ENCODE data around the gene SEMA6A. TPM values are rescaled to one million over a fixed set of nuclear protein-coding genes. Genes with fewer than 3 reads are reported as not detected.

SEMA6A gene
- polyA plus RNA-seq, 1 of the 3 experiments (the other 2 are of a cell fraction): 0.18 TPM

- WGBS (ENCODE audit: low lambda C conversion rate): 70% methylated on average over 1 of the region's 1 CpG
- Histone ChIP-seq H3K9me2 (no peaks in the 10 kb centered on the region), H3F3A (replicated peaks; ENCODE audit: insufficient read depth) (no peaks in the 10 kb centered on the region), H4K20me1 (ENCODE audit: insufficient read depth) (no peaks in the 10 kb centered on the region), H3K4me1 (ENCODE audit: control insufficient read depth in 1 of 2, insufficient read depth in 2 of 2, low read depth in 1 of 2, low read length in 1 of 2) (peaks cover 0 to 2% of the 10 kb centered on the region in 2 experiments; a peak in 2 of 4 replicates), H3K4me3 (ENCODE audit: low read depth in 2 of 2, low read length in 1 of 2) (no peak overlapping the region), H3K79me2 (ENCODE audit: insufficient read depth) (no peaks in the 10 kb centered on the region), H3K9me3 (no peaks in the 10 kb centered on the region), H3K4me2 (no peak overlapping the region), H2AFZ (ENCODE audit: low read depth) (no peak overlapping the region), H3K9ac (no peak overlapping the region), H3K27ac (ENCODE audit: low read depth in 2 of 2, low read length in 1 of 2) (no peak overlapping the region), H3K36me3 (replicated peaks in 1 of 2; ENCODE audit: control insufficient read depth in 1 of 2, insufficient read depth in 2 of 2, low read length in 1 of 2) (no peaks in the 10 kb centered on the region), H3K27me3 (ENCODE audit: insufficient read depth) (no peaks in the 10 kb centered on the region)
- ChIA-PET CTCF (no interaction called here), POLR2A (interaction anchor here (0.5 kb wide), 1 partner anchor 78 kb away, joined by 3 read pairs; no protein-coding TSS in a partner anchor)
- TF ChIP-seq NFIC (IDR thresholded peaks at IDR 0.05; ENCODE audit: borderline replicate concordance) (peak; percentile 42; the same call in 1 of the 2 replicates), PBX3 (IDR thresholded peaks at IDR 0.05) (peak; percentile 37; the same call in 1 of the 2 replicates), FOXM1 (IDR thresholded peaks at IDR 0.05; ENCODE audit: low read depth) (no peak), EP300 (IDR thresholded peaks at IDR 0.05; ENCODE audit: borderline replicate concordance in 1 of 2, low read depth in 1 of 2, low read length in 1 of 2) (0 out of 4 replicates have a peak, but pooled peaks of 1 of the 2 experiments have one; percentile 14), TCF12 (IDR thresholded peaks at IDR 0.05) (peak; percentile 58), FOSL2 (IDR thresholded peaks at IDR 0.05; ENCODE audit: borderline replicate concordance, low read depth) (peak; percentile 20; the same call in 1 of the 2 replicates)
- DNase-seq: no peak
These were observed 92.2 kb downstream of the SEMA6A start for GRCh38 chr5:116482394-116482793.

- H3K4me1 ChIP-seq (ENCODE audit: control insufficient read depth in 1 of 2, insufficient read depth in 2 of 2, low read depth in 1 of 2, low read length in 1 of 2): peaks cover 0 to 2% of the 10 kb centered on the region in 2 experiments; a peak in 2 of 4 replicates
- H3K27ac ChIP-seq (ENCODE audit: low read depth in 2 of 2, low read length in 1 of 2): no peak overlapping the region
- DNase-seq: no peak
- no peaks in the 10 kb centered on the region for H3F3A ChIP-seq (replicated peaks; ENCODE audit: insufficient read depth)
- POLR2A ChIA-PET: no interaction called here
- H3K4me3 ChIP-seq (ENCODE audit: low read depth in 2 of 2, low read length in 1 of 2): no peak overlapping the region
- H3K79me2 ChIP-seq (ENCODE audit: insufficient read depth): no peaks in the 10 kb centered on the region
- CTCF ChIA-PET: no interaction called here
- no peaks in the 10 kb centered on the region for H4K20me1 ChIP-seq (ENCODE audit: insufficient read depth)
- no peaks in the 10 kb centered on the region for H3K9me3 ChIP-seq
- no peaks in the 10 kb centered on the region for H3K9me2 ChIP-seq
- H3K4me2 ChIP-seq: no peak overlapping the region
- WGBS (ENCODE audit: low lambda C conversion rate): 82% methylated on average over 5 of the region's 5 CpGs
- H2AFZ ChIP-seq (ENCODE audit: low read depth): no peak overlapping the region
- no peaks in the 10 kb centered on the region for H3K27me3 ChIP-seq (ENCODE audit: insufficient read depth)
- H3K36me3 ChIP-seq (replicated peaks in 1 of 2; ENCODE audit: control insufficient read depth in 1 of 2, insufficient read depth in 2 of 2, low read length in 1 of 2): no peaks in the 10 kb centered on the region
- no peak overlapping the region for H3K9ac ChIP-seq
- no peak for TF ChIP-seq CTCF (IDR thresholded peaks at IDR 0.05)
- TF ChIP-seq GABPA (IDR thresholded peaks at IDR 0.05; ENCODE audit: low read depth): no peak
- no peak for TF ChIP-seq TEAD4 (IDR thresholded peaks at IDR 0.05; ENCODE audit: borderline replicate concordance, insufficient read depth)
- TF ChIP-seq EZH2phosphoT487 (IDR thresholded peaks at IDR 0.05; ENCODE audit: borderline replicate concordance, low read depth): no peak
- TF ChIP-seq JUND (IDR thresholded peaks at IDR 0.05): no peak
- TF ChIP-seq TCF12 (IDR thresholded peaks at IDR 0.05): no peak
- TF ChIP-seq SIN3A (IDR thresholded peaks at IDR 0.05; ENCODE audit: borderline replicate concordance, low read depth, low read length): no peak
- TF ChIP-seq EP300 (IDR thresholded peaks at IDR 0.05; ENCODE audit: borderline replicate concordance in 1 of 2, low read depth in 1 of 2, low read length in 1 of 2): no peak
- no peak for TF ChIP-seq FOXJ3 (CRISPR knock-in tag; IDR thresholded peaks at IDR 0.05)
- TF ChIP-seq USF1 (IDR thresholded peaks at IDR 0.05; ENCODE audit: borderline replicate concordance, low read depth): no peak
- TF ChIP-seq NRF1 (IDR thresholded peaks at IDR 0.05; ENCODE audit: low read depth, low read length): no peak
- no peak for TF ChIP-seq REST (IDR thresholded peaks at IDR 0.05; ENCODE audit: low read depth, low read length)
- no peak for TF ChIP-seq RFX5 (IDR thresholded peaks at IDR 0.05; ENCODE audit: low read length)
These were observed 93.6 kb downstream of the SEMA6A start for GRCh38 chr5:116480894-116481510.
